Vagina (tissue), 2 donors: Measurements from ENCODE around the gene TMEM107. TPM values are rescaled to one million over a fixed set of nuclear protein-coding genes. Genes with fewer than 3 reads are reported as not detected.

ENCODE experiments used
- DNase-seq, 2 donors: peaks; one replicate each; pipeline ENCODE4 v3.0.0-alpha.2; 2017; ENCODE audit errors: extremely low spot score in 2 of 2
- H3K27ac ChIP-seq: fragments of 200-600 bp; sonication (generic); one replicate; pipeline ENCODE4 v1.5.1; 2019
- H3K27me3 ChIP-seq: fragments of 200-600 bp; sonication (generic); one replicate; pipeline ENCODE4 v1.5.1; 2019
- H3K36me3 ChIP-seq, 2 donors: fragments of 200-600 bp; sonication (generic); one replicate each; pipeline ENCODE4 v1.5.1; 2017 to 2019
- H3K4me1 ChIP-seq: fragments of 200-600 bp; sonication (generic); one replicate; pipeline ENCODE4 v1.5.1; 2019
- H3K4me3 ChIP-seq, 2 donors: fragments of 200-600 bp; sonication (generic); 1 replicate in 1 of 2; 2 replicates in 1 of 2; pipeline ENCODE4 v1.5.1; 2016 to 2019
- H3K9me3 ChIP-seq: fragments of 200-600 bp; sonication (generic); one replicate; pipeline ENCODE4 v1.5.1; 2019
- POLR2A ChIP-seq, 2 donors: fragments of 450-650 bp; IDR thresholded peaks; one replicate each; pipeline ENCODE4 v1.6.1; 2017; ENCODE audit warnings: antibody characterized with exemption in 2 of 2, mild to moderate bottlenecking in 2 of 2, moderate library complexity in 2 of 2
- POLR2AphosphoS5 ChIP-seq, 2 donors: sonication (generic); formaldehyde crosslinking; IDR thresholded peaks; one replicate each; pipeline ENCODE4 v1.9.0; 2017; ENCODE audit warnings: antibody characterized with exemption in 2 of 2, mild to moderate bottlenecking in 2 of 2, low read depth in 1 of 2; ENCODE audit not compliant: insufficient read depth in 1 of 2
- intact Hi-C: fragments of 100-400 bp; cut with DNase I; formaldehyde crosslinking; loops from one replicate; pipeline ENCODE4 v1.15.1; 2023
- total RNA-seq: library from RNA; depleted of rRNA; stranded (reverse); fragments of >200 nt; gene quantifications from one replicate; pipeline ENCODE4 v1.2.3, GENCODE V29; 2016
- TF ChIP-seq, protein P1 (sequence below), 3 experiments: fragments of 450-650 bp in 2 of 3; fragments of 200-600 bp in 1 of 3; sonication (generic) in 1 of 3; IDR thresholded peaks; one replicate each; pipeline ENCODE4 v1.5.1; 2017 to 2019; ENCODE audit warnings: antibody characterized with exemption in 3 of 3, mild to moderate bottlenecking in 2 of 3, moderate library complexity in 2 of 3

TMEM107 gene
- total RNA-seq, 1 donor from 2014 or later: 20.6 TPM

DNA sequence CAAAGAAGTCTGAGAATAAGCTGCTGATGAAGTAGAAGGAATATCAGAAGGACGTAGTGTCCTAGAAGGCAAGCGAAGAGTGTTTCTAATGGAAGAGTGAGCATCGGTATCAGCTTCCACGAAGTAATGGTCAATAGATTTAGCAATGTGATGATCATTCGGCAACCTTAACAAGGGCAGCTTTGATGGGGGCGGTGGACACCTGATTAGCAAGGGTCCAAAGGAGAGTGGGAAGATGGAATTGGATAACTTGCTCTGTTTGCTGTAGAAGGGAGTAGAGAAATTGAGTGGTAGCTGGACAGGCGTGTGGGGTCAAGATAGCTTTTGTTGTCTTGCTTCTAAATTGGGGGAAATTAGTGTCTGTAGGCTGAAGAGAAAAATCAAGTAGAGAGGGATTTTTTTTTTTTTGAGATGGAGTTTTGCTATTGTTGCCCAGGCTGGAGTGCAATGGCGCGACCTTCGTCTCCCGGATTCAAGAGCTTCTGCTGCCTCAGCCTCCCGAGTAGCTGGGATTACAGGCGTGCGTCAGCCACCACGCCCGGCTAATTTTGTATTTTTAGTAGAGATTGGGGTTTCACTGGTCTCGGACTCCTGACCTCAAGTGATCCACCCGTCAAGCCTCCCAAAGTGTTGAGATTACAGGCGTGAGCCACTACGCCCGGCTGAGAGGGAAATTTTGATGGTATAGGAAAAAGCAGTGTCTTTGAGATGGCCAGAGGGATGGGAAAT, 38.4 kb downstream of the TMEM107 start:
- no peaks in the 10 kb centered on the region for H3K9me3 ChIP-seq
- DNase-seq: no peak
- TF ChIP-seq POLR2AphosphoS5 (IDR thresholded peaks at IDR 0.05; ENCODE audit: insufficient read depth in 1 of 2, low read depth in 1 of 2): no peak
- no peak for TF ChIP-seq POLR2A (IDR thresholded peaks at IDR 0.05)
- TF ChIP-seq, protein P1, sequence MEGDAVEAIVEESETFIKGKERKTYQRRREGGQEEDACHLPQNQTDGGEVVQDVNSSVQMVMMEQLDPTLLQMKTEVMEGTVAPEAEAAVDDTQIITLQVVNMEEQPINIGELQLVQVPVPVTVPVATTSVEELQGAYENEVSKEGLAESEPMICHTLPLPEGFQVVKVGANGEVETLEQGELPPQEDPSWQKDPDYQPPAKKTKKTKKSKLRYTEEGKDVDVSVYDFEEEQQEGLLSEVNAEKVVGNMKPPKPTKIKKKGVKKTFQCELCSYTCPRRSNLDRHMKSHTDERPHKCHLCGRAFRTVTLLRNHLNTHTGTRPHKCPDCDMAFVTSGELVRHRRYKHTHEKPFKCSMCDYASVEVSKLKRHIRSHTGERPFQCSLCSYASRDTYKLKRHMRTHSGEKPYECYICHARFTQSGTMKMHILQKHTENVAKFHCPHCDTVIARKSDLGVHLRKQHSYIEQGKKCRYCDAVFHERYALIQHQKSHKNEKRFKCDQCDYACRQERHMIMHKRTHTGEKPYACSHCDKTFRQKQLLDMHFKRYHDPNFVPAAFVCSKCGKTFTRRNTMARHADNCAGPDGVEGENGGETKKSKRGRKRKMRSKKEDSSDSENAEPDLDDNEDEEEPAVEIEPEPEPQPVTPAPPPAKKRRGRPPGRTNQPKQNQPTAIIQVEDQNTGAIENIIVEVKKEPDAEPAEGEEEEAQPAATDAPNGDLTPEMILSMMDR (IDR thresholded peaks at IDR 0.05): no peak
- peaks cover 23% of the 10 kb centered on the region for H3K4me1 ChIP-seq
- H3K27ac ChIP-seq: peak overlapping the region; percentile 94
- intact Hi-C loops: no loop called here
- peaks cover 3 to 37% of the 10 kb centered on the region in 2 donors for H3K36me3 ChIP-seq
- H3K4me3 ChIP-seq: peak overlapping the region in 1 of 2 donors; percentile 29
- H3K27me3 ChIP-seq: no peaks in the 10 kb centered on the region

DNA sequence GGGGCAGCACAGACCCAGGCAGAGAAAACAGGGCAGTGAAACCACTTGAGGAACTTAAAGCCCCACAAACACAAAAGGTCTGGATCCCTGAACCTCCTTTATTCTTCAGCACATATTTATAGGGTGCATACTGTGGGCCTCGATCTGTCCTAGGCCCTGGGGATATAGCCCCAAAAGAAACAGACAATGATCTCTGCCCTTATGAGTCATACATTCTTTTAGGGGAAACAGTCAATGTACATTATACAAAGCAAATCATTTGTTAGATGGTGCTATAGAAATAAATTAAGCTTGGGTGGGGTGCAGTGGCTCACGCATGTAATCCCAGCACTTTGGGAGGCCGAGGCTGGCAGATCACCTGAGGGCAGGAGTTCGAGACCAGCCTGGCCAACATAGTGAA, 42.2 kb downstream of the TMEM107 start:
- Histone ChIP-seq H3K9me3 (no peaks in the 10 kb centered on the region), H3K4me3 (no peak overlapping the region), H3K27ac (no peak overlapping the region), H3K4me1 (peaks cover 10% of the 10 kb centered on the region), H3K27me3 (no peaks in the 10 kb centered on the region), H3K36me3 (no peaks in the 10 kb centered on the region)
- DNase-seq: no peak
- TF ChIP-seq, protein P1 (IDR thresholded peaks at IDR 0.05): no peak
- no peak for TF ChIP-seq POLR2AphosphoS5 (IDR thresholded peaks at IDR 0.05; ENCODE audit: insufficient read depth in 1 of 2, low read depth in 1 of 2)
- TF ChIP-seq POLR2A (IDR thresholded peaks at IDR 0.05): no peak
- intact Hi-C loops: no loop called here

DNA sequence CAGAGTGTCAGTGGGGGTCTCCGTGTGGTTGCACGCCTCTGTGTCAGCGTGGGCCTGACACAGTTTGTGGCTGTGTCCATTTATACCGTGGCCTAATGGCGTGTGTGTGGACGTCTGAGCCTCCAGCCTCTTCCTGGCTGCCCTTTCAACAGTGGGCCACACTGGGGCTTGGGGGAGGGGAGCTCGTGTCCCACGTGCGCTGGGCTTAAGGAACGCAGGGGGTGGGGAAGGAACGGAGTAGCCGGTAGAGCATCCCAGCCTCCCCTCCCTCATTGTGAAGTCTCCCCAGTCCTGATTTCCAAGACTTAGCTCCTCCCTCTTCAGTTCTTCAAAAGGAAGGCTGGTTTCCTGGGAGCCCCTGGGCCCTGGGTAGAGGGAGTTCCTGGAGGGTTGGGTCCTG, 42.8 kb downstream of the TMEM107 start:
- no peaks in the 10 kb centered on the region for H3K36me3 ChIP-seq
- H3K9me3 ChIP-seq: no peaks in the 10 kb centered on the region
- no peak for DNase-seq
- H3K27ac ChIP-seq: no peak overlapping the region
- intact Hi-C loops: no loop called here
- TF ChIP-seq POLR2AphosphoS5 (IDR thresholded peaks at IDR 0.05; ENCODE audit: insufficient read depth in 1 of 2, low read depth in 1 of 2): no peak
- no peak for TF ChIP-seq POLR2A (IDR thresholded peaks at IDR 0.05)
- TF ChIP-seq, protein P1 (IDR thresholded peaks at IDR 0.05): no peak
- no peak overlapping the region for H3K4me3 ChIP-seq
- no peaks in the 10 kb centered on the region for H3K27me3 ChIP-seq
- H3K4me1 ChIP-seq: peaks cover 9% of the 10 kb centered on the region

DNA sequence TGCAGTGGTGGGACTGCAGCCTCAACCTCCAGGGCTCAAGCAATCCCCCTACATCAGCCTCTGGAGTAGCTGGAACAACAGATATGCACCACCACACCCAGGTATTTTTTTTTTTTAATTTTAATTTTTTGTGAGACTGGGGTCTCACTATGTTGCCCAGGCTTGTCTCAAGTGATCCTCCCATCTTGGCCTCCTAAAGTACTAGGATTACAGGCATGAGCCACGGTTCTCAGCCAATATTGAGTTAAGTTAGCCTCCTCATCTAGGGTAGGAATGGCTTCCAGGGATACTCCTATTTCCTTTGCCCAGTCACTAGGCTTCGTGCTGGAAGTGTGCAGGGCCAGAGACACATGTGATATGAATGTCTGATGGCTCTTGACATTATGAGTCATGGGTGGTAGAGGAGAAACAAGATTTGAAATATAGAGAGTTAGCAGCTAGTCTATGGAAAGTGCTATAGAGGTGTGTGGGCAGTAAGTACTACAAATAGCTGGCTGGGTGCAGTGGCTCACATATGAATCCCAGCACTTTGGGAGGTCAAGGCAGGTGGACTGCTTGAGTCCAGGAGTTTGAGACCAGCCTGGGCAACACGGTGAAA, 44.2 kb downstream of the TMEM107 start:
- H3K27ac ChIP-seq: no peak overlapping the region
- TF ChIP-seq POLR2A (IDR thresholded peaks at IDR 0.05): no peak
- TF ChIP-seq, protein P1 (IDR thresholded peaks at IDR 0.05): no peak
- no peak for TF ChIP-seq POLR2AphosphoS5 (IDR thresholded peaks at IDR 0.05; ENCODE audit: insufficient read depth in 1 of 2, low read depth in 1 of 2)
- DNase-seq: no peak
- no peaks in the 10 kb centered on the region for H3K9me3 ChIP-seq
- no peaks in the 10 kb centered on the region for H3K27me3 ChIP-seq
- H3K4me1 ChIP-seq: peaks cover 6% of the 10 kb centered on the region
- H3K4me3 ChIP-seq: no peak overlapping the region
- H3K36me3 ChIP-seq: no peaks in the 10 kb centered on the region
- intact Hi-C loops: no loop called here
